ENCODE data around the gene REN. TPM values are rescaled to one million over a fixed set of nuclear protein-coding genes. Genes with fewer than 3 reads are reported as not detected.

The REN gene
- total and polyA plus RNA-seq, 2 of the 8 experiments (the other 6 are each of a cell fraction or from before 2014, with no cell fraction given): 0.05 TPM; not detected in 1

DNA sequence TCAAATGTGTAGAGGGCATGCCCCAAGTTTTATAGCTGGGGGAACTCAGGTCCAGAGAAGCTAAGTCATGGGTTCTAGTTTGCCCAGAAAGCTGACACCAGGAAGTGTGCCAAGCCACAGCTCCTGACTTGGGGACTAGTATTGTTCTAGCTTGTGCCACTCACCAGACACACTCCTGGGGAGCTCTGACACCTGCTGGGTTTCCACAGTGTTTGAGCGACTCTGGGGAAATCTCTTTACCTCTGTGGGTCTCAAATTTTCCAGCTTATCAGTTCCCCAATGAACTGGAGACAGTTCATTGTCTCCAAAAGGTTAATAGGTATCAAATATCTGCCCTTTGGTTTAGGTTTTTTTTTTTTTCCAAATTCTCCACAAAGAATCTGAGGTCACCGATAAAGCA lies 25.9 kb upstream of the REN start (continued):
- TF ChIP-seq E2F6 (IDR thresholded peaks at IDR 0.05) (no peak), POLR2A (IDR thresholded peaks at IDR 0.05; ENCODE audit: control extremely low read depth in 1 of 2, low read depth in 2 of 2, low read length in 2 of 2) (no peak), CEBPB (IDR thresholded peaks at IDR 0.05; ENCODE audit: low read depth, low read length) (no peak), HDAC2 (IDR thresholded peaks at IDR 0.05; ENCODE audit: borderline replicate concordance in 1 of 2, low read depth in 2 of 2, low read length in 2 of 2) (no peak)
